GM18907 (cell line): ENCODE measurements around the gene DKK2.

ENCODE experiments used
- ATAC-seq: cut with Tn5 transposase; IDR thresholded peaks from one replicate; pipeline ENCODE4 v1.9.1; 2021; ENCODE audit warnings: mild to moderate bottlenecking, moderate library complexity; ENCODE audit not compliant: unreplicated experiment

The DKK2 gene

DNA sequence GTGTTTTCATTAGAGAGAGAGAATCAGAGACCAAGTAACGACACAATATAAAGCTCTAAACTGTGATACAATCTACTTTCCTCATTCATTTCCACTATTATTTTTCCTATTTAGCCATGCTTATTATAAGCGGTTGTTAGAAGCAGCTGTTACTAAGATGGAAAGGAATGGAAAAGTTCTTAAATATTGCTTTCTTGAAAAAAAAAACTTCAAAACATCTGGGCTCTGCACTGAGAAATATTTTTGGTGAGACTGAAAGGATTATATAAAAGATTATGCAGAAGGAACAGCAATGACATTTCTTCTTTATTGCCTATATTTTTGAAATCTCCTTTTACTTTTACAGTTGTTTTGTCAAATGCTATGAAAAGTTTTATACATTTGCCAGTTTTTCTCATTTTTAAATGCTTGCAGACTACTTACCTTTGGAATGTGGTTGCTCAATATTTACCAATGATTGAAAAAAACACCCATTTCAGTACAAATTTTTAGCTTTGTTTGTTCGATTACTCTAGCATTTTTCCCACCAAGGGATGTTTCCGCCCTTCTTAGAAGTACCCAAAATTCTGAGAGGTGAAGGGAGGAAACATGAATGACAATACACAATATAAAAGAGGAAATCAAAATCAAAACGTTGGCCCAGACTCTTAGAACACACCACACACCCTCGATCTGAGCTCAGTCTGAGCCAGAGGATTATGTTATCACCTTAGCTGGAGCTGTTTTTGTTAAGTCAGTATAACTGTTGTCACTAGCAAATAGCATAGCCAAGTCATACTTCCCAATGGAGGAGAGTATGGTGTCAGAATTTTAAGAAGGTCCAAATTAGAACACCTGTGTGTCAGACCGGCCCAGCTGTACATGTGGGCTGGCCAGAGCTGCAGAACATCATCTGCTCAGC, 18.4 kb downstream of the DKK2 start:
- no peak for ATAC-seq

DNA sequence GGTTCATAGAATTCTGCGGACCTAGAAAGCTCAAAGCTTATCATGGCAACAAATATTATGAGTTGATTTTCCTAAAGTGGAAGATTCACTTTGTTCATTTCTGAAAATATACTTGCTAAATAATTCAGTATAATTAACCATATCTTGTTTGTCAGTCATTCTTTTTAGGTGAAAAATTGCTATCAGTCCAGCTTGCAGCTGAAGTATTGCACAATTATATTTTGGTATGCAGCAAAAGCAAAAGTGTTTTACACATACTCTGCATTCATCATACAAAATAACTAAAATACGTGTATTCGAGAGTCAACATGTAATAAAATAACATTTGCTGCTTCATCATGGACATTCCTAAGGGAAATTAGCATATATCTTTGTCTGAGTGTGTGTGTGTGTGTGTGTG, 24.8 kb downstream of the DKK2 start:
- ATAC-seq, result no peak

DNA sequence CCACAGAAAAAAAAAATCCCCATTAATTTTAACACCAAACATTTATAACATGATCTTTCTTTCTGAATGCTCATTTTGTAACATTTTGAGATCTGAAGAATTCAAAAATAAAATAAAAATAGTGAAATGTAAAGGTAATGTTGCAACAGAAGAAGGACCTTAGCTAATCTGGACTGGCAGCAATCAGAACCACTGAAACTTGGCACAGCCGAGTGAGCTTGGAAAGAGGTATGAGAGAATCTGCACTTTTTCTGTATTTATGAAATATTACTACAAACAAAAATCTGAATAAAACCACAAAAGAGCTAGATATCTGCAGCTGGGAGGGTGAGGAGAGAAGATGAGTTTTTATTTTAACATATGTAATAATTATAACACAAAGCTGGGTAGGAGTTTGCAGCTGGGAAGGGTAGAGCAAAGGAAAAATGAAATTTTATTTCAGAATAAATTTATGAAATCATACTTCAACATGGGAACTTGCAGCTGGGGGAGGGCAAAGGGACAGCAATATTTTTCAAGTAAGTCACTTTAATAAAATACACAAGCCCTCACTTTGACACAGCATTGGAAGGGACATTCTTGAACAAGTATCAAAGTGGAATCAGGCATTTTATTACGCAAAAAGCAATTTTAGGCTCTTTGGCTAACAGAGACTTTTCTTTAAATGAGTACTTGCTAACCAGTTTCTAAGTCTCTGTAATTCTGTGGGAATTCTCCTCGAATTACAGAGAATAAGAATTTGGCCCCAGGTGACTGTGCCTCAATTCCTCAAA, 26.7 kb downstream of the DKK2 start:
- no peak for ATAC-seq

DNA sequence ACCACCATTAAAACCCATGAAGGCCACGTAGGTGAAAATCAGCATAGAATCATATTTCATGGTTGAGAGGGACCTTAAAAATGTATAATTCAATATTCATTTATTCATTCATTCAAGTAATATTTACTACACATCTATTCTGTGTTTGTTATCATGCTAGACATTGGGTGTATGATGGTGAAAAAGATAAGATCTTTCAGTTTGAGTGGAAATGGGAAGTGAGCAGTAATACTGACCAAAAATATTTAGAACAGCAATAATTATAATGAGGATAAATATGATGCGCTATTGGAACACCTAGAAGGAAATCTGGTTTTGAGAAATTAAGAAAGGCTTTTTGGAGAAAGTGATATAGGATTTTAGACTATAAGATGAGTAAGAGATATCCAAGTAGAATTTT, 28.0 kb downstream of the DKK2 start:
- no peak for ATAC-seq

DNA sequence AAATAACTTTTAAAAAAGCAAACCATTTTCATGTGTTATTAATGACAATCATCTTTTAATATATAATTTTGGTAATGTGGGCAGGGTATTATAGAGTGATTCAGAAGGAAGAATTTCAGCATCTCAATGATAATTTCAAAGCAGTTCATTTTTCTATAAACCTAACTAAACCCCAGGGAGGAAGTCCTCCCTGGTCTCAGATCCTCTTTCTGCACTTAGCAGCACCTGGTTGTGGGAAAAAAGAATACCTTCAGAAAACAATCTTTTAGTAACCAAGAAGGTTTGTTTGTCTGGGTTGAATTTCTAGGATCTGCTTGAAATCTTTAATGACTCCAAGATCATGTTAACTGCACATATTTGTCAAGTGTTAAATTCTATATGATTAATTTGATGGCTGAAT, 29.9 kb downstream of the DKK2 start:
- peak; percentile 79 for ATAC-seq

DNA sequence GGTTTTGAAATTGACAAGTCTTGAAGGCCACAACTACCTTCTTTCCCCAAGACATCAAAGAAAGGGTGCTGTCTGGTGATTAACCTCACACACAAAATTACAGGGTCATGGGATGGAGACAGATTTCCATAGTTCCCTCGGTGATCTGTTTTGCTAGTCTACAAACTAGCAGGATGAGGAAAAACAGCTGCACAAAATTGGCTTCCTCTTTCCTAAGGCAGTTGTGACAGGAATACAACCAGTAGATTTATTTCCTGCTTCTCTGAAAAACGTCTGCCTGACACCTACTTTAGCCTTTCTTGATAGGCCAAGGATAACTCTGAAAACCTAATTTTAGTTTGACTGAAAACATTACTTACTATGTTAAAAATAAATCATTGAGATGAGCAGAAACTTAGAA, 39.6 kb downstream of the DKK2 start:
- ATAC-seq, result no peak

DNA sequence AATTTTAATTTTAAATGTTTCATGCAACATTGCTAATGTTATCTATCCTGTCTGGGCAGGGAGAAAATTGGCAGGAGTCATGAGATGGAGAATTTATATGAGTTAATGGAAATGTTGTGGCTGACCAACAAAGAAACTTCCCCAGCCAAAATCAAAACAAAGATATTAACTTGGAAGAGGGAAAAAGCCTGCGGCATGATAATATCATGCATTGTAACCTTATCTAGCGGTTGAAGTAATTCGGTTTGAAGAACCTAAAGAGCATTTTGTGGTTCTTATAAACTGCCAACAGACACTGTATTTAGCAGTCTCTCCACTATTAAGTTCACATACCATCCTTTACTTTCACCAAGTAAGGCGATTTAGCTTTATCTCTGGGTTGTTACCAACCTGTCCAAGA, 42.3 kb downstream of the DKK2 start:
- no peak for ATAC-seq

DNA sequence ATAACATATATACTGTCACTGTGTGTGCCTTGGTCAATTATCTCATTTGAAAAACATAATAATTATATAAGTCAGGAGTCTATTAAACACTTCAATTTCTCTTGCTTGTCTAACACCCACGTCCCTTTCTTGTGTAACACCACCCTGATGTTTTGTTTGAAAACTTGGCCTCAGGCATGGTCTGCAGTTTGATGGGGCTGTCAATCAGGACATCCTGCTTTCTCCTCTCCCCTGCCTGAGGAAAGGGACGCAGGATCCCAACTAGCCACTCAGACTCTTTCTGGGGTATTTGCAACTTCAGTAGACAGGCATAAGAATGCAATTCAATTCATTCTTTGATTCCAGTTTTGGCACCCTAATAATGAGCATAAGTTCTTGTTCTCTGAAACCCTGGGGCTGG, 48.8 kb downstream of the DKK2 start:
- ATAC-seq, result no peak

DNA sequence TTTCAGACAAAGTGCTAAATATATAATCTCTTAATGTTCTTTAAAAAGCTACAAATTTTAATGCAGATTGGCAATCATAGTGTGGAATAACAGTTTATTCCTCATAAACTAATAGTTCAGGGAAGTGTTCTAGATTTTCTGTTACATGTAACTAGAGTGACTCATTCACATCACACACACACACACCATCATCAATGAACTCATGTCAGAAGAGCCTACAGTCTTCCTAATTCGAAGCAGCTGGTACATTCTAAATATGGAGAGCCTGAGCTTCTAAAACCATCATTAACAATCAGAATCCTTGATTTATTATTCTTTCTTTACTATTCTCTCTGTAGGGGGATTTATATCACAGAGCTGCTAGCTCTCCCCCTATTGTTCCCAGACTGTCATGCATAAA, 49.6 kb downstream of the DKK2 start:
- no peak for ATAC-seq

DNA sequence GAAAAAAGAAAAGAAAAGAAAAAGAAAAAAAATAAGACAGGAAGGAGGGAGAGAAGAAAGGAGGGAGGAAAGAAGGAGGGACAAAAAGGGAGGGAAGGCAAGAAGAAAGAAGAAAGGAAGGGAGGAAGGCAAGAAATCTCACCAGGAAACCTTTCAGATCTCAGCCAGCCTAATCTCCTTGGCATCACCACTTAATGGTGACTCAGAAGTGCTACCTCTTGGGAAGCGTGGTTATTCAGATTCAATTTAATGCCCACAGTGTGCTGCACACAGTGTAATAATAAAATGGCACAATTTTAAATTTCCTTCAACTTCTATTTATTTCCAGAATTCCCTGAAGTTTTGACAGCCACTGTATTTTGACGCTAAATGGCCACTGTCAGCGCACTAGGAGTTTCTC, 50.3 kb downstream of the DKK2 start:
- ATAC-seq, result no peak

DNA sequence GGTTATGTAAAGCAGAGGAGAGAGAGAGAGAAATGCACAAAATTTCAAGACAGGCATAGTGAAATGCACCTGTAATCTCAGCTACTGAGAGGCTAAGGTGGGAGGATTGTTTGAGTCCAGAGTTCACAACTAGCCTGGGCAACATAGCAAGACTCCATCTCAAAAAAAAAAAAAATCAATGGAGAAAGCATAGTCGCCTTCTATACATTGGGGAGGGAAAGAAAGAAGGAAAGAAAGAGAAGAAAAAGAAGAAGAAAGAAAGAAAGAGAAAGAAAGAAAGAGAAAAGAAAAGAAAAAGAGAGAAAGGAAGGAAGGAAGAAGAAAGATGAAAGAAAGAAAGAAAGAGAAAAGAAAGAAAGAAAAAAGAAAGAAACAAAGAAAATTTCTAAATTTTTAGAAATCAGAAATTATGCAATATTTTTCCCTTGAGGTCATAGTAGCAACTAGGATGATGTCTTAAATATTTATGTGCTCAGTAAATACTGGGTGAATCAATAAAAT, 53.4 kb downstream of the DKK2 start:
- no peak for ATAC-seq

DNA sequence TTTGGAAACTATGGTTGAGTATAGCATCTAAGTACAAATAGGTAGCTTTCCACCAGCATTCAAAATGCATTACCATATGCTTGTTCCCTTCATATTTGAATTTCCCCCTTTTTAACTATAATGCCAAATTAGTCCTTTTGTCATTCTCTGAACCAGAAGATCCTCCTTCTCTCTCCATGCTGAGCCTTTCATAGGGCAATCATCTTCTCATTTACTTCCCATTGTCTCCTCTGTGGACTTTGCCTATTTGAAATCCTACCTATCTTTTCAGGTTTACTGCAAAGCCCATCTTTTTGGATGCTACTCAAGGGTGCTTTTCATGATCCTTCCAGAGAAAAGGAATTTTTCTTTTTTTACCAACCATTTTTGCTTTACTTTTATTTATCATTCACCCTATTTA, 54.7 kb downstream of the DKK2 start:
- no peak for ATAC-seq

DNA sequence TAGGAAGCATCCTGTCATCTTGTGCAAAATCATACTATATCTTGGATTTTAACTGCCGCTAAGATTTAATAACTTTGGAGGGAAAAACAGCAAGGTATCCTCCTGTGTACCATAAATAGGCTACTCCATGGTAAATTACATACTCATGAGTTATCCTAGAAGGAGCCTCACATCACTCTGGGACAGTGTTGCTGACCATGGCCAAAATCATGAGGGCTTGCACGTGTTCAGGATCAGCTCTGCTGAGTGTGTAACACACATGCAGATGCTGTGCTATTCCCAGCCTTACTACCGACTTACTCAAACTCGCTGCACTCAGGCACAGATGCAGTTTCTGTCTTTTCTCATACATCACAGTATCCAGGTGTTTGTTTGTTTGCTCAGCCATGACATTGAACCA, 56.6 kb downstream of the DKK2 start:
- ATAC-seq, result no peak

DNA sequence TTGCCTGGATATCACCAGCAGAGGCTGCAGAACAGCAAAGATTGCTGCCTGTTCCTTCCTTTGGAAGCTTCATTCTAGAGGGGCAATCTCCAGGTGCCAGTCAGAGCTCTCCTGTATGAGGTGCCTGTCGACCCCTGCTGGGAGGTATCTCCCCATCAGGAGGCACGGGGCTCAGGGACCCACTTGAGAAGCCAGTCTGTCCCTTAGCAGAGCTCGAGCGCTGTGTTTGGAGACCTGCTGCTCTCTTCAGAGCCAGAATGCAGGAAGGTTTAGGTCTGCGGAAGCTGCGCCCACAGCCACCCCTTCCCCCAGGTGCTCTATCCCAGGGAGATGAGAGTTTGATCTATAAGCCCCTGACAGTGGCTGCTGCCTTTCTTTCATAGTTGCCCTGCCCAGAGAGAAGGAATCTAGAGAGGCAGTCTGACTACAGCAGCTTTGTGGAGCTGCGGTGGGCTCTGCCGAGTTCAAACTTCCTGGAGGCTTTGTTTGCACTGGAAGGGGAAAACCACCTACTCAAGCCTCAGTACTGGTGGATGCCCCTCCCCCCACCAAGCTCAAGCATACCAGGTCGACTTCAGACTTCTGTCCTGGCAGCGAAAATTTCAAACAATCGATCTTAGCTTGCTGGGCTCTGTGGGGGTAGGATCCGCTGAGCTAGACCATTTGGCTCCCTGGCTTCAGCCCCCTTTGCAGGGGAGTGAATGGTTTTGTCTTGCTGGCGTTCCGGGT, 57.9 kb downstream of the DKK2 start:
- ATAC-seq, result no peak

DNA sequence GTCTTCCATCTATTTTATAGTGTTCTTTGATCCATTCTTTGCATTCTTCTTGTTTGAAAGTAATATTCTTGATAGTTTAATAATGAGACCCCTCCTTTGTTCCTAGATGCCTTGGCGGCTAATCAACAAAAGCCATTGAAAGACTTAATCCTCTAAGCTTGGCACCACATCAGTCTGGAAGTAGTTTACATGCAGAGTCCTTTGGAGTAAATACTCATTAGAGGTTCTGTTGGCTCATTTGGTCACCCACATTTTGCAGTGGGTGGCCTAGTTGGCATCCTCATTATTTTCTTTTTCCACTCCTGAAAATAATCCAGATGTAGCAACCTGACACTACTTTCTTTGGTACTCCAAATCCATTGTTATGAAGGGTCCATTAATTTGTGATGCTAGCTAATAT, 64.5 kb downstream of the DKK2 start:
- ATAC-seq, result no peak

DNA sequence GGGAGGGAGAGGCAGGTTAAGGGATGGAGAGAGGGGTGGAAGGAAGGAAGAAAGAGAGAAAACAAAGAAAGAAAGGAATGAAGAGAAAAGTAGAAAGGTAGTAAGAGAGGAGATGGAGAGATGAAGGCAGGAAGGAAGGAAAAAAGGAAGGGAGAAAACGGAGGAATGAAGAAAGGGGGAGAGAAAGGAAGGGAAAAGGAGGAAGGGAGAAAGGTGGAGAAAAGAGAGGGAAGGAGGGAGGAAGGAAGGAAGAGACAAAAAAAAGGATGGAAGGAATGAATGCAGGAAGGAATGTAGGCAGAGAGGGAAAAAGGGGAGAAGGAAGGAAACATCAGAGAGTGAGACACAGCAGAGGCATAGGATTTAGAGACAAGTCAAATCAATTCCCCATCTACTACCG, 68.2 kb downstream of the DKK2 start:
- ATAC-seq, result no peak

DNA sequence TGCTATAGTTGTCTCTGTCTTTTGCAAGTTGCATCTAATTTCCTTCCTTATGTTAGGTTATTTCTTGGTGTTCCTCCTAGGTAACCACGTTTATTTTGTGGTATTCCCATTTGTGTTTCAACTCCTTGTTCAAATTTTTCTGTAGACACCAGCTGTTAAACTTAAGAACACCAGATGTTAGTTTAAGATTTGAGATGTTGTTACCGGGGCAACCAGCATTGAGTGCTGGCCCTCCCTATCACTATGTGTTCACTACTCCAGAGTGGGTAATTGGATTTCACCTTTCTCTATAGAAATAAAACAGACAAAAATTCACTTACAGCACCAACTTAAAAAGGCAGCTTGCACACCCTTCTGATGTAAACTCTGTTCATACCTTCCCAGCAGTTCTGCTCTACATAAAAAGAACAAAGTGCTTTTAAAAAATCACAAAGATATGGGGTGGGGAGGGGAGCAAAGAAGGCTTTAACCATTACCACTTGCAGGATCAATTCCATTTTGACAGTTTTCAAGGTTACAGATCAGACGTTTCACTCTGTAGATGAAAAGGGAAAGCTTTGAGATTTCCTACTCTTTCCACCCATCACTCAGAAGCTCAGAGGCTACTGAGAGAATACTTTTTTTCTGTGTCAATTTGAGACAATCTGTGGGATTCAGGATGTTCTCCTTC, 82.9 kb downstream of the DKK2 start:
- ATAC-seq, result no peak

DNA sequence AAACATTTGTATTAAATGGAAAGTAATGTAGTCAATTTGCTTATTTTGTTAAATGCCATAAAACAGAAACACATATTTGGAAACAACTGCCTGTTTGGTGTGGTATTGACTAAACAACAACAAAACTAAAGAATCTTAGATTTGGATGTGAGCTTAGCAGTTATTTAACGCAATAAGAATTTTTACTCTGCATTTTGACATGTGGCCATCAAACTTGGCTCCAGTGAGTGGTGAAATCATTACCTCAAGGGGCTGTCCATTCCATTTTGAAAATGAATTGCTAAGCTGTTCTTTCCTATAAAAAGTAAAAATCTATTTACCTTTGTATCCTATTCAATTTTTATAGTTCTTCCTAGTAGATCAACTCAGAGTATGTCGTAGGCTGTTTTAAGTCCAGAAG, 84.2 kb downstream of the DKK2 start:
- ATAC-seq, result no peak

DNA sequence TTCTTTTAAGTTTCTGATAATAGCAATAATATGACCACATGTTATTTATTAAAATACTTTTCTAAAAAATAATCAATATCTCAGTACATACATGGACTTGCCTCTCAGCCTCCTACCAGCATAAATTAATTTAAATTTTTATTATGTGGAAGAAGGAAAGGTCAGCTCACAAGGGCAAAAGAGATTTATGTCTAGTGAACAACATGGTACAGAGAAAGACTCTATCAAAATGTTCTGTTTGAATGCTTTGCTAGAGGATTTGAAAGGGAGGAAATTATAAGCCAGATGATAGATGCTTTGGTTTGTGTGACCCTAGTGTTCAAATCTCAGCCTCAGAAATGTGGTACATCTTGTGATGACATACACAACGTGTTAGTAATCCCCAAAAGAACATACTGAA, 94.3 kb downstream of the DKK2 start:
- ATAC-seq, result no peak

DNA sequence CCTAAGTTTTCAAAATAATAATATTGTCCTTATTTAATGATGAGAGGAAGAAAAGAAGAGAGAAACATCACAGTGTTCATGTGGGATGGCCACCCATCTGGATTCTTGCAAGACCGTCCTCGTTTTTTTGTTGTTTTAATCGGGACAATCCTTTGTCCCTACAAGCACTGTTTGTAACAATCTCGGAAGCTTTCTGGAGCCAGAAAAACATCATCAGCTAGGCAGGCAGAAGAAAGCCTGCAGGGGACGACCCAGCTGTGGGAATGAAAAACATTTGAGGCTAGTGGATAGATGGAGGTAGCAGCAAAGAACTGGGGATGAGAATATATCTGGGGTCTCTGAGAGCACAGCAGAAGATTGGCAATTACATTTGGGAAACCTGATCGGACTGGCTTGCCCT, 105.6 kb downstream of the DKK2 start:
- ATAC-seq, result no peak

DNA sequence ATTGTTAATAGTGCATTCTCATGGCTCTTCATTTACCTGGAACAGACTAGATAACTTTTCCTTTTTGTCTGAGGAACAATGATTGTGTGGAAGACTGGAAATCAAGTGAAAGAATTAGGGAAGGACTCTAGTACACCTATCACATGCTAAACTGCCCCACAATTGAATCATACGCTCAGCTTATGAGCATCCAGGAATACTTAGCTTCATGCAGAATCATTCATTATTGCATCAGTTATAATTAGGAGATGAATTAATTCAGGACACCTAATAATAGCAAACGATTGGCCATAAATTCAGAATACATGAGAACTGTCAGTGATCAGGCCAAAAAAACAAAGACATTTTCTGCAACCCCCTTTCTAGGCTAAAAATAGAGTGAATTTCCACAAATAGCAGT, 106.9 kb downstream of the DKK2 start:
- ATAC-seq, result no peak
